Measurements from ENCODE around the gene GALNTL6.
"Not testable (repeated sequence)": the region's sequence is repeated elsewhere in the genome, so short reads cannot be mapped to it uniquely, and the experiment has no call there.

GRCh38 chr4:172956340-172956739 lies 1143.1 kb downstream of the GALNTL6 start:
- not testable (repeated sequence) for TF ChIP-seq POLR2A, CTCF, POLR2AphosphoS5 (IDR thresholded peaks at IDR 0.05)

Data from stomach (tissue), 4 donors.